H1 (cell line): ENCODE data around the gene VPS41.

Experiments
- CTCF ChIP-seq, 3 experiments: IDR thresholded peaks; 1 replicate in 2 of 3; 2 replicates in 1 of 3; pipeline versions ENCODE4 v1.5.1 to v1.6.1; 2011; ENCODE audit warnings: low read length in 3 of 3, mild to moderate bottlenecking in 3 of 3, inconsistent platforms in 2 of 3, low read depth in 1 of 3, moderate library complexity in 1 of 3; ENCODE audit not compliant: insufficient read depth in 1 of 3; ENCODE audit errors: control extremely low read depth in 1 of 3
- POLR2A ChIP-seq, 2 experiments: IDR thresholded peaks; 1 replicate in 1 of 2; 2 replicates in 1 of 2; pipeline ENCODE4 v1.6.1; 2011; ENCODE audit warnings: low read depth in 2 of 2, low read length in 2 of 2, mild to moderate bottlenecking in 2 of 2; ENCODE audit errors: control extremely low read depth in 1 of 2
- POLR2AphosphoS5 ChIP-seq: IDR thresholded peaks from 2 replicates; pipeline ENCODE4 v1.6.1; 2011; ENCODE audit warnings: low read depth, low read length

DNA sequence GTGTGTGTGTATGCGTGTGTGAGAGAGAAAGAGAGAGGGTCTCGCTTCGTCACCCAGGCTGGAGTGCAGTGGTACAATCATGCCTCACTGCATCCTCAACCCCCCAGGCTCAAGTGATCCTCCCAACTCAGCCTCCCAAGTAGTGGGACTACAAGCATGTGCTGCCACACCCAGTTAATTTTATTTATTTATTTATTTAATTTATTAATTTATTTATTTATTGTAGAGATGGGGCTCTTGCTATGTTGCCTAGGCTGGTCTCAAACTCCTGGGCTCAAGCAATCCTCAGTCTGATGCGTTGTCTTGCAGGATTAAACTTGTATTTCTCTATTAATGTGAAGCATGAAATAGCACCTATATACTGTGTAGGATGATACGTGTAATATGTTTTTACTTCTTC is 46.9 kb upstream of the VPS41 start:
- TF ChIP-seq POLR2AphosphoS5: no peak
- no peak for TF ChIP-seq CTCF (IDR thresholded peaks at IDR 0.05; ENCODE audit: control extremely low read depth in 1 of 3, insufficient read depth in 1 of 3, low read depth in 1 of 3, low read length in 3 of 3)
- TF ChIP-seq POLR2A (IDR thresholded peaks at IDR 0.05; ENCODE audit: control extremely low read depth in 1 of 2, low read depth in 2 of 2, low read length in 2 of 2): no peak
